ENCODE data around the gene PITPNM1. TPM values are rescaled to one million over a fixed set of nuclear protein-coding genes. Genes with fewer than 3 reads are reported as not detected.

The PITPNM1 gene
- total and polyA plus RNA-seq, 2 of the 13 experiments (the other 11 are each of a cell fraction or from before 2014, with no cell fraction given) = 8.2 to 8.5 TPM

DNA sequence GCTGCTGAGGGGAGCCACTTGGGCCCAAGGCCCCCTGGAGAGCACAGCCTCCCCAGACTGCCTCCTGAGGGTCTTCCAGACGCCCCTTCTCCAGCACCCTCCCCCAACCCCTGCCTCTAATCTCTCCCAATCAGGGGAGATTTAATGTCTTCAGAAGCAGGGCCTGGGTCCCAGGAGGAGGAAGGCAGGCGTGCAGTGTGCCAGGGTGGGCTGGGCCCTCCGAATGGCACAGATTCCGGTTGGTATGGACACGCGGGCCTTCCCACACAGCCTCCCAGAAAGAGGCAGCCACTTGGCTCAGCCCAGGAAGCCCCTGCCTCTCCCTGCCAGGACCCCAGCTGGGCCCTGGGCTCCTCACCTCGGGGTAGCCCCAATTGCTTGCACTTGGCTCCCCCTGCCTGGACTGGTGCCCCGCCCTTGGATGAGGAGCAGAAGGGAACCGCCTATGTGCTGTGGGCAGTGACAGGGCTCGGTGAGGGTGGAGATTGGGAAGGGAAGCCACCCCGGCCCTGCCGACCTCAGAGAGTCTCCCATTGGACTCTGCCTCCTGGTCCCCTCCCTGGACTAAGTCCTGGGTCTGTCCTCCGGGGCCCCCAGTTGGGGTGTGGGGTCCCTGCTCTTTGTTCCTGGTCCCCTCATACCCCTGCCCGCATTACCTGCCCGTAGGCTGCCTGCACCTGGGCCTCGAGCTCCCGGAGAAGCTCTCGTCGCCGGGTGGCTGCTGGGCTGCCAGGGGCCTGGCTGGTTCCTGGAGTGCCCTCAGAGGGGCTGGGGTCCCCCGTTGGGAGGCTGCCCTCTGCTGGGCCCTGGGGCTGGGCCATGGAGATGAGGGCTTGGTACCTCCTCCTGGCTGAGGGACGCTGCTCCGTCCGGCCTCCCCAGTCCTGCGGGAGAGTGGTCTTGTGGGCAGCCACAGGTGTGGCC lies 18.7 kb upstream of the PITPNM1 start:
- peak; percentile 24; the same call in 2 of the 3 replicates for ATAC-seq
- no peaks in the 10 kb centered on the region for H3K79me2 ChIP-seq (ENCODE audit: insufficient read depth, low read length)
- BruUV-seq (replicated peaks) = no TSS peak
- WGBS (ENCODE audit: low lambda C conversion rate) = no CpG with 5 or more reads among the region's 25 CpGs
- no peak overlapping the region for H3K4me3 ChIP-seq (replicated peaks in 1 of 3; ENCODE audit: insufficient read depth in 1 of 3, low read depth in 2 of 3, low read length in 3 of 3)
- intact Hi-C loops (cut with micrococcal nuclease; ENCODE audit: unreplicated experiment) = loop anchor here (10.0 kb wide), 1 partner anchor 559 kb away; no protein-coding TSS in a partner anchor
- no peak overlapping the region for H3K9ac ChIP-seq (ENCODE audit: insufficient read depth, low read depth, low read length)
- DNase-seq (ENCODE audit: low spot score) = no peak
- peaks cover 4 to 22% of the 10 kb centered on the region in 2 experiments; a peak in 4 of 5 replicates for H3K27me3 ChIP-seq (ENCODE audit: control insufficient read depth in 1 of 2, insufficient read depth in 2 of 2, low read length in 2 of 2)
- CTCF ChIA-PET (ENCODE audit: low intra/inter-chr PET ratio, low total read pairs) = no interaction called here
- no peaks in the 10 kb centered on the region for H3K9me3 ChIP-seq (ENCODE audit: low read length)
- H3K36me3 ChIP-seq (replicated peaks in 1 of 2; ENCODE audit: control insufficient read depth in 1 of 2, insufficient read depth in 2 of 2, low read length in 2 of 2) = no peaks in the 10 kb centered on the region
- H4K20me1 ChIP-seq (ENCODE audit: insufficient read depth, low read length) = no peaks in the 10 kb centered on the region
- in situ Hi-C loops (cut with HindIII; ENCODE audit: extremely low pct_ligation_motif_present, low pct_unique_long_range_greater_than_20kb) = no loop called here
- H2AFZ ChIP-seq (ENCODE audit: low read length) = no peak overlapping the region
- H3K4me2 ChIP-seq (ENCODE audit: low read depth, low read length) = no peak overlapping the region
- no peak overlapping the region for H3K27ac ChIP-seq (ENCODE audit: extremely low read length, insufficient read depth, low read length)
- POLR2A ChIA-PET = no interaction called here
- FAIRE-seq = no peak
- no peaks in the 10 kb centered on the region for H3K4me1 ChIP-seq (ENCODE audit: insufficient read depth, low read length)
- TF ChIP-seq, protein P1, sequence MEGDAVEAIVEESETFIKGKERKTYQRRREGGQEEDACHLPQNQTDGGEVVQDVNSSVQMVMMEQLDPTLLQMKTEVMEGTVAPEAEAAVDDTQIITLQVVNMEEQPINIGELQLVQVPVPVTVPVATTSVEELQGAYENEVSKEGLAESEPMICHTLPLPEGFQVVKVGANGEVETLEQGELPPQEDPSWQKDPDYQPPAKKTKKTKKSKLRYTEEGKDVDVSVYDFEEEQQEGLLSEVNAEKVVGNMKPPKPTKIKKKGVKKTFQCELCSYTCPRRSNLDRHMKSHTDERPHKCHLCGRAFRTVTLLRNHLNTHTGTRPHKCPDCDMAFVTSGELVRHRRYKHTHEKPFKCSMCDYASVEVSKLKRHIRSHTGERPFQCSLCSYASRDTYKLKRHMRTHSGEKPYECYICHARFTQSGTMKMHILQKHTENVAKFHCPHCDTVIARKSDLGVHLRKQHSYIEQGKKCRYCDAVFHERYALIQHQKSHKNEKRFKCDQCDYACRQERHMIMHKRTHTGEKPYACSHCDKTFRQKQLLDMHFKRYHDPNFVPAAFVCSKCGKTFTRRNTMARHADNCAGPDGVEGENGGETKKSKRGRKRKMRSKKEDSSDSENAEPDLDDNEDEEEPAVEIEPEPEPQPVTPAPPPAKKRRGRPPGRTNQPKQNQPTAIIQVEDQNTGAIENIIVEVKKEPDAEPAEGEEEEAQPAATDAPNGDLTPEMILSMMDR (CRISPR knock-in tag; IDR thresholded peaks at IDR 0.05) = 0 out of 2 replicates have a peak, but pooled peaks have one; percentile 10
- no peak for TF ChIP-seq MEIS1 (CRISPR knock-in tag; IDR thresholded peaks at IDR 0.05; ENCODE audit: borderline replicate concordance)

DNA sequence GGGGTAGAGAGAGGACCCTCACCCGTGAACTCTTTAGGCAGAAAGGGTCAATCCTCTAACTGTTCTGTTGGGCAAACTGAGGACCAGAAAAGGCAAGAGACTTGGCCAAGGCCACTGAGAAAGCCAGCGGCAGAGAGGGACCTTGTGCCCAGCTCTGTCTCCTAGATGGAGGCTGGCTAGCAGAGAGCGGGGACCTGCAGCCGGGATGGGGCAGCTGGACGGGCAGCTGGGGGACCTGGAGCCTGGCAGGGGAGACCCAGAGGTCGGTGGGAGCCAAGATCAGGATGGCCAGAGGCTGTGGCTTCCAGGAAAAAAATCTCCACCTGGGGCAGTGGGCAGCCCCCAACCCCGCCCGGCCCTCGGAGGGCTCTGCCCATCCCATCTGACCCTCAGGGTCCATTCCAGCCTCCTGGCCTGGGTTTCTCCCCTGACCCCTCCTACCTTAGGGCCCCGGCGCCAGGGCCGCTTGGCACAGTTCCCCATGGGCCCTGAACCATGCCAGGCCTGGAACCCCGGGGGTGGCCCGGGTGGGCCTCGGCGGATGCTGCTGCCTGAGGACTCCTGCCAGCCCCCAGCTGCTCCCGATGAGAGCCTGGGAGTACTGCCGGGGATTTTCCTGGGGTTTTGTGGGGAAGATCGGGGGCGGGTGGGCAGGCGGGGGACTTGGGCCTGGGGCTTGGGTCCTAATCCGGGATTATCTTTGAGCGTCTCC lies 17.8 kb upstream of the PITPNM1 start, which contains the start of gene CABP2:
TSS of gene CABP2 (minus strand) at position 603 of the 712 bp plus-strand sequence. CDS start at position 483, 120 bp downstream.
- CTCF ChIA-PET (ENCODE audit: low intra/inter-chr PET ratio, low total read pairs) = no interaction called here
- Histone ChIP-seq H3K9ac (ENCODE audit: insufficient read depth, low read depth, low read length) (no peak within 1 kb of the TSS), H3K4me3 (replicated peaks in 1 of 3; ENCODE audit: insufficient read depth in 1 of 3, low read depth in 2 of 3, low read length in 3 of 3) (no peak within 1 kb of the TSS), H3K4me1 (ENCODE audit: insufficient read depth, low read length) (no peaks in the 10 kb centered on the region), H3K36me3 (replicated peaks in 1 of 2; ENCODE audit: control insufficient read depth in 1 of 2, insufficient read depth in 2 of 2, low read length in 2 of 2) (no peaks in the 10 kb centered on the region), H3K9me3 (ENCODE audit: low read length) (no peaks in the 10 kb centered on the region), H4K20me1 (ENCODE audit: insufficient read depth, low read length) (no peaks in the 10 kb centered on the region), H3K79me2 (ENCODE audit: insufficient read depth, low read length) (no peaks in the 10 kb centered on the region), H3K27ac (ENCODE audit: extremely low read length, insufficient read depth, low read length) (no peak within 1 kb of the TSS), H3K4me2 (ENCODE audit: low read depth, low read length) (no peak within 1 kb of the TSS), H3K27me3 (ENCODE audit: control insufficient read depth in 1 of 2, insufficient read depth in 2 of 2, low read length in 2 of 2) (peaks cover 4 to 22% of the 10 kb centered on the region in 2 experiments; a peak in 4 of 5 replicates), H2AFZ (ENCODE audit: low read length) (no peak within 1 kb of the TSS)
- POLR2A ChIA-PET = no interaction called here
- ATAC-seq = no peak
- BruUV-seq (replicated peaks) = no TSS peak
- in situ Hi-C loops (cut with HindIII; ENCODE audit: extremely low pct_ligation_motif_present, low pct_unique_long_range_greater_than_20kb) = no loop called here
- no peak for DNase-seq (ENCODE audit: low spot score)
- intact Hi-C loops (cut with micrococcal nuclease; ENCODE audit: unreplicated experiment) = loop anchor here (10.0 kb wide), 1 partner anchor 558 kb away; no protein-coding TSS in a partner anchor
- 22% methylated on average over 9 of the region's 23 CpGs for WGBS (ENCODE audit: low lambda C conversion rate)
- no peak for FAIRE-seq
- TF ChIP-seq, protein P2, sequence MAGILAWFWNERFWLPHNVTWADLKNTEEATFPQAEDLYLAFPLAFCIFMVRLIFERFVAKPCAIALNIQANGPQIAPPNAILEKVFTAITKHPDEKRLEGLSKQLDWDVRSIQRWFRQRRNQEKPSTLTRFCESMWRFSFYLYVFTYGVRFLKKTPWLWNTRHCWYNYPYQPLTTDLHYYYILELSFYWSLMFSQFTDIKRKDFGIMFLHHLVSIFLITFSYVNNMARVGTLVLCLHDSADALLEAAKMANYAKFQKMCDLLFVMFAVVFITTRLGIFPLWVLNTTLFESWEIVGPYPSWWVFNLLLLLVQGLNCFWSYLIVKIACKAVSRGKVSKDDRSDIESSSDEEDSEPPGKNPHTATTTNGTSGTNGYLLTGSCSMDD (CRISPR knock-in tag; IDR thresholded peaks at IDR 0.05) = no peak
- no peak for TF ChIP-seq ZNF235 (CRISPR knock-in tag; IDR thresholded peaks at IDR 0.05; ENCODE audit: borderline replicate concordance)
- TF ChIP-seq ZNF337 (CRISPR knock-in tag; IDR thresholded peaks at IDR 0.05; ENCODE audit: borderline replicate concordance, low read depth) = no peak
- TF ChIP-seq MLLT10 (CRISPR knock-in tag; IDR thresholded peaks at IDR 0.05) = no peak
- TF ChIP-seq, protein P3, sequence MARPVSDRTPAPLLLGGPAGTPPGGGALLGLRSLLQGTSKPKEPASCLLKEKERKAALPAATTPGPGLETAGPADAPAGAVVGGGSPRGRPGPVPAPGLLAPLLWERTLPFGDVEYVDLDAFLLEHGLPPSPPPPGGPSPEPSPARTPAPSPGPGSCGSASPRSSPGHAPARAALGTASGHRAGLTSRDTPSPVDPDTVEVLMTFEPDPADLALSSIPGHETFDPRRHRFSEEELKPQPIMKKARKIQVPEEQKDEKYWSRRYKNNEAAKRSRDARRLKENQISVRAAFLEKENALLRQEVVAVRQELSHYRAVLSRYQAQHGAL (CRISPR knock-in tag; IDR thresholded peaks at IDR 0.05; ENCODE audit: not compliant biosample characterization) = no peak
- TF ChIP-seq, protein P4, sequence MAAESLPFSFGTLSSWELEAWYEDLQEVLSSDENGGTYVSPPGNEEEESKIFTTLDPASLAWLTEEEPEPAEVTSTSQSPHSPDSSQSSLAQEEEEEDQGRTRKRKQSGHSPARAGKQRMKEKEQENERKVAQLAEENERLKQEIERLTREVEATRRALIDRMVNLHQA (CRISPR knock-in tag; IDR thresholded peaks at IDR 0.05) = no peak

Measured in HepG2 (cell line).